Fibroblast of lung (primary cell): Measurements from ENCODE around the gene GRID1.

Source experiments
- EZH2 ChIP-seq: IDR thresholded peaks from 2 replicates; pipeline ENCODE4 v1.5.1; 2012; ENCODE audit warnings: low read length, control low read depth, mild to moderate bottlenecking; ENCODE audit errors: missing control alignments
- TF ChIP-seq, protein P1 (sequence below), 2 donors: IDR thresholded peaks in 1 of 2; conservative IDR thresholded peaks in 1 of 2; 1 replicate in 1 of 2; 2 replicates in 1 of 2; pipeline ENCODE4 v1.5.1; 2011 to 2012; ENCODE audit warnings: low read length in 2 of 2, control low read depth in 1 of 2, inconsistent platforms in 1 of 2, low read depth in 1 of 2, mild to moderate bottlenecking in 1 of 2

DNA sequence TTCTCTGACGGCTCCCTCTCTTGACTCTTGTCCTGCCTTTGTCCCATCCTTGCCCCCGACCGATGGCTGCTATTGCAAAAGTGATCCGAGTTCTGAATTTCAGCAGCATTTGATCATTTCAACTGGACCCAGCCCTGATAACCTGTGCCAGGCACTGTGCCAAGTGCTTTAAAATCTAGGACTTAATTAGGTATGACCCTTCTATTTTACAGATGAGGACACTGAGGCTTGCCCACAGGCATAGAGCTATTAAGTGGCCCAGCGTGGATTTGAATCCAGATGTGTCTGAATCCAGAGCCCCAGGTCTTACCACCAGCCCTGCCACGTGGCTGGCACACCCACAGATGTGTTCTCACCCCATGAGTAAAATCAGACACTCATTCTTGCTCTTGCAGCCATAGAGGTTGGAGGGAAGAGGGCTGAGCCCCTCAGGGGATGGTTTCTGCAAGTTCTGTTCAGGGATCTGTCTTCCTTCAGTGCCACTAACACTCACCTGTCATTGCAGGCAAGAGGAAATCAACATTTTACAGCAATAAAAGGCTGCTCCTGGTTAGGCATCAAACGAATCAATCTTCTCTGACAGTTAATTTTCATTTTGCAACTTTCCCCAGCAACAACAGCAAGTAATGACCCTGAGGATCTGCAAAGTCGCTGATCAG, 101.2 kb downstream of the GRID1 start:
- TF ChIP-seq, protein P1, sequence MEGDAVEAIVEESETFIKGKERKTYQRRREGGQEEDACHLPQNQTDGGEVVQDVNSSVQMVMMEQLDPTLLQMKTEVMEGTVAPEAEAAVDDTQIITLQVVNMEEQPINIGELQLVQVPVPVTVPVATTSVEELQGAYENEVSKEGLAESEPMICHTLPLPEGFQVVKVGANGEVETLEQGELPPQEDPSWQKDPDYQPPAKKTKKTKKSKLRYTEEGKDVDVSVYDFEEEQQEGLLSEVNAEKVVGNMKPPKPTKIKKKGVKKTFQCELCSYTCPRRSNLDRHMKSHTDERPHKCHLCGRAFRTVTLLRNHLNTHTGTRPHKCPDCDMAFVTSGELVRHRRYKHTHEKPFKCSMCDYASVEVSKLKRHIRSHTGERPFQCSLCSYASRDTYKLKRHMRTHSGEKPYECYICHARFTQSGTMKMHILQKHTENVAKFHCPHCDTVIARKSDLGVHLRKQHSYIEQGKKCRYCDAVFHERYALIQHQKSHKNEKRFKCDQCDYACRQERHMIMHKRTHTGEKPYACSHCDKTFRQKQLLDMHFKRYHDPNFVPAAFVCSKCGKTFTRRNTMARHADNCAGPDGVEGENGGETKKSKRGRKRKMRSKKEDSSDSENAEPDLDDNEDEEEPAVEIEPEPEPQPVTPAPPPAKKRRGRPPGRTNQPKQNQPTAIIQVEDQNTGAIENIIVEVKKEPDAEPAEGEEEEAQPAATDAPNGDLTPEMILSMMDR (conservative IDR thresholded peaks at IDR 0.05 in 1 of 2, IDR thresholded peaks at IDR 0.05 in 1 of 2; ENCODE audit: low read depth in 1 of 2, low read length in 2 of 2), result no peak
- no peak for TF ChIP-seq EZH2
